Measurements from ENCODE around the gene VARS1. TPM values are rescaled to one million over a fixed set of nuclear protein-coding genes. Genes with fewer than 3 reads are reported as not detected.

VARS1 gene
- total RNA-seq, 2 donors from 2014 or later, result 81.4 to 83.1 TPM

- Histone ChIP-seq H3K4me1 (ENCODE audit: control insufficient read depth, insufficient read depth, low read length) (no peaks in the 10 kb centered on the region), H3K27me3 (ENCODE audit: control insufficient read depth, insufficient read depth, low read length, poor library complexity, severe bottlenecking) (no peaks in the 10 kb centered on the region), H3K9ac (ENCODE audit: extremely low read depth, low read length, poor library complexity, severe bottlenecking) (no peak overlapping the region), H3K4me3 (ENCODE audit: low read length) (no peak overlapping the region), H3K36me3 (ENCODE audit: control insufficient read depth, insufficient read depth, low read length) (no peaks in the 10 kb centered on the region), H3K9me3 (ENCODE audit: control insufficient read depth, low read length) (no peaks in the 10 kb centered on the region), H3K27ac (ENCODE audit: low read depth, low read length) (no peak overlapping the region)
- no peak for DNase-seq
- Mint-ChIP-seq H3K27ac (no peak overlapping the region), H3K36me3 (ENCODE audit: low read depth) (peaks cover 25% of the 10 kb centered on the region), H3K4me1 (peaks cover 15% of the 10 kb centered on the region), H3K27me3 (ENCODE audit: insufficient read depth) (no peaks in the 10 kb centered on the region), H3K4me3 (no peak overlapping the region), H3K9me3 (no peaks in the 10 kb centered on the region)
- TF ChIP-seq CTCF (conservative IDR thresholded peaks at IDR 0.05), result no peak
- 98% methylated on average over 6 to 8 of the region's 8 CpGs for WGBS, 2 experiments (ENCODE audit: insufficient coverage in 1 of 2, insufficient read length in 1 of 2)
Observed at GRCh38 chr6:31761343-31761742, 34.2 kb downstream of the VARS1 start.

GRCh38 chr6:31760790-31761189 lies 34.8 kb downstream of the VARS1 start:
- no peak overlapping the region for H3K9ac ChIP-seq (ENCODE audit: extremely low read depth, low read length, poor library complexity, severe bottlenecking)
- Mint-ChIP-seq H3K9me3 (no peaks in the 10 kb centered on the region), H3K27me3 (ENCODE audit: insufficient read depth) (no peaks in the 10 kb centered on the region), H3K36me3 (ENCODE audit: low read depth) (peaks cover 25% of the 10 kb centered on the region), H3K27ac (no peak overlapping the region), H3K4me1 (peaks cover 11% of the 10 kb centered on the region), H3K4me3 (no peak overlapping the region)
- H3K27me3 ChIP-seq (ENCODE audit: control insufficient read depth, insufficient read depth, low read length, poor library complexity, severe bottlenecking), result no peaks in the 10 kb centered on the region
- H3K27ac ChIP-seq (ENCODE audit: low read depth, low read length), result no peak overlapping the region
- 94 to 98% methylated on average over 3 to 5 of the region's 5 CpGs for WGBS, 2 experiments (ENCODE audit: insufficient coverage in 1 of 2, insufficient read length in 1 of 2)
- no peaks in the 10 kb centered on the region for H3K36me3 ChIP-seq (ENCODE audit: control insufficient read depth, insufficient read depth, low read length)
- H3K4me3 ChIP-seq (ENCODE audit: low read length), result no peak overlapping the region
- TF ChIP-seq CTCF (conservative IDR thresholded peaks at IDR 0.05), result no peak
- no peaks in the 10 kb centered on the region for H3K9me3 ChIP-seq (ENCODE audit: control insufficient read depth, low read length)
- no peak for DNase-seq
- H3K4me1 ChIP-seq (ENCODE audit: control insufficient read depth, insufficient read depth, low read length), result no peaks in the 10 kb centered on the region

- 90 to 100% methylated on average over 2 of the region's 2 CpGs for WGBS, 2 experiments (ENCODE audit: insufficient coverage in 1 of 2, insufficient read length in 1 of 2)
Observed at GRCh38 chr6:31758281-31758680, 37.3 kb downstream of the VARS1 start.

More at GRCh38 chr6:31758281-31758680, 37.3 kb downstream of the VARS1 start:
- no peaks in the 10 kb centered on the region for H3K9me3 ChIP-seq (ENCODE audit: control insufficient read depth, low read length)
- Mint-ChIP-seq H3K4me1 (peaks cover 3% of the 10 kb centered on the region), H3K27me3 (ENCODE audit: insufficient read depth) (no peaks in the 10 kb centered on the region), H3K9me3 (no peaks in the 10 kb centered on the region), H3K4me3 (no peak overlapping the region), H3K27ac (no peak overlapping the region), H3K36me3 (ENCODE audit: low read depth) (peaks cover 24% of the 10 kb centered on the region)
- no peaks in the 10 kb centered on the region for H3K4me1 ChIP-seq (ENCODE audit: control insufficient read depth, insufficient read depth, low read length)
- no peaks in the 10 kb centered on the region for H3K36me3 ChIP-seq (ENCODE audit: control insufficient read depth, insufficient read depth, low read length)
- no peak overlapping the region for H3K9ac ChIP-seq (ENCODE audit: extremely low read depth, low read length, poor library complexity, severe bottlenecking)
- no peak overlapping the region for H3K27ac ChIP-seq (ENCODE audit: low read depth, low read length)
- no peak overlapping the region for H3K4me3 ChIP-seq (ENCODE audit: low read length)
- DNase-seq, result no peak
- no peaks in the 10 kb centered on the region for H3K27me3 ChIP-seq (ENCODE audit: control insufficient read depth, insufficient read depth, low read length, poor library complexity, severe bottlenecking)
- TF ChIP-seq CTCF (conservative IDR thresholded peaks at IDR 0.05), result no peak

All from endodermal cell (in vitro differentiated cells).